GM19043 (cell line): ENCODE data around the gene SMOC2.

Experiments
- ATAC-seq: cut with Tn5 transposase; IDR thresholded peaks from one replicate; pipeline ENCODE4 v1.9.1; 2021; ENCODE audit warnings: low read depth; ENCODE audit not compliant: unreplicated experiment

SMOC2 gene

GRCh38 chr6:168415098-168415992 lies 25.6 kb upstream of the SMOC2 start:
- no peak for ATAC-seq

DNA sequence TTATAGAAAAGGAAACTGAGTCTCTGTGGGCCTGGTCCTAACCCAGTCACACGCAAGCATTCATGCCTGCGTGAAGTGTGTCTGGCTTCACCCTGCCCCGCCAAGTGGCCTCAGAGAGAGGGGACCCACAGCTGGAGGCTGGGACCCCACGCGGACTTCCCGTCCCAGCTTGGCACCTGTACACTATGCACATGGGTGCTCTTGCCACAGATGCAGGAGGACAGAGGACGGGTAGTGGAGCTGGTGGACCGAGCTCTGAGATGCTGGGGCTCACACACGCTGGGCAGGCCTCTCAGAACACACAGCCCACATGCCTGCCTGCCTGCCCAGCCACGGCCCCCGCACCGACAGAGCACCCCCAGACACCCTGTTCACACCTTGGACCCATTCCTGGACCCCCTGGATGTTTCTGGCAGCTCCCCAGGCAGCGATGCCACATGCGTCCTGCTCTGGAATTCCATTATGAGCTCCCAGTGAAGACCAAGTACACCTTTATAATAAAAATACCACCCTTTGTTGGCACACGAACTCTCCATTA lies 24.9 kb upstream of the SMOC2 start:
- ATAC-seq, result no peak

DNA sequence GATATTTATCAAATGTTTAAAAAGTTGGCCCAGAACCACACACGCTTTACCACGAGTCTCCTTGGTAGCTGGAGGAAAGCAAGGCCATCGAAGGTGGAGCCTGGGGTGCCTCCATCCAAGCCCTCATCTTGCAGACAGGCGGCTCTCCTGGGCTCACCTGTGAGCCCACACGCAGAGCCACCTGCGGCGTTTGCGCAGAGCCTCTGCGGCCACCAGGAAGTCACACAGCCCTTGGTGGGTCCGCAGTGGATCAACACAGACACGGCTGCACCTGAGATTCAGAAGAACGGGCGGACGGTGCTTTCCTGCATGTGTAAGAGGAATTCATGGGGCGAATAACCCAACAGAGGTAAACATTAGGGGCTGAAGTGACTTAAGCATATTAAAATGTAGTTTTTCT lies 24.5 kb upstream of the SMOC2 start:
- ATAC-seq, result no peak

- no peak for ATAC-seq
Measured at GRCh38 chr6:168417191-168417590, 23.8 kb upstream of the SMOC2 start.

DNA sequence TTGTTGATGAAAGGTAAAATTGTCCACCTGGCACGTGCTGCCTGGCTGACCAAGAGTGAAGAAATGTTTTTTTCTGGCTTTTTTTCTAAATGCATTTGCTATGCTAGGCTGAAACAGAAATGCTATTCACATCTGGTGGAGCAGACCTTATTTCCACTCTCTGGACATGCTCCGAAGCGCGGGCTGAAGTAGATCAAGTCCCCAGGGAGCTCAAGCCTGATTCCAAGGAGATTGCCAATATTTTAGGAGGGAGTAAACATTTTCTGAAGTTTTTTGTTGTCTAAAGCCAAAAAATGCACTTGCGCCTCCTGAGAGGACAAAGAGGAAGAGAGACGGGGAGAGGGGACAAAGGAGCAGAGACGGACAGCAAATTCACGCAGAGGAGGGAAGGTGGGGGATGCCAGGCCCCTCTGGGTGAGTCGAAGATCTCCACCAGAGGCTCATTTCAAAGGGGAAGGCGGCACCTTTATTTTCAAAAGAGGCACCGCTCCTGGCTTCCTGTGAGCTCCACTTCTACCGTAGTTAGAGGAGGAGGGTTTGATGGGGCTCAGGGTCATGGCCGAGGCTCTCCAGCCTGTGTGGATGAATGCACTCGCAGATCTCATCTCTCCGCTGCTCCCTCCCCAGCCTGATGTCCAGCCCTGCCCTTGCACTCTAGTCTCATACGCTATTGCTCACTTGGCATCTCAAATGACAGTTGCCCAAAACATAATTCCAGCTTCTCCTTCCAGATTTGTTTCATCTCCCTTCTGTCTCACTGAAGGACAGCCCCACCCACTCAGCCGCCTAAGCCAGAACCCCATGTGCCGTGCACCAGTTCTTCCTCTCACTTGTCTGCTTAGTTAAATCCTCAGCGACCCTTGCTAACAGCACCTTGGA lies 23.1 kb upstream of the SMOC2 start:
- no peak for ATAC-seq

GRCh38 chr6:168418711-168419121 lies 22.3 kb upstream of the SMOC2 start:
- ATAC-seq, result no peak

DNA sequence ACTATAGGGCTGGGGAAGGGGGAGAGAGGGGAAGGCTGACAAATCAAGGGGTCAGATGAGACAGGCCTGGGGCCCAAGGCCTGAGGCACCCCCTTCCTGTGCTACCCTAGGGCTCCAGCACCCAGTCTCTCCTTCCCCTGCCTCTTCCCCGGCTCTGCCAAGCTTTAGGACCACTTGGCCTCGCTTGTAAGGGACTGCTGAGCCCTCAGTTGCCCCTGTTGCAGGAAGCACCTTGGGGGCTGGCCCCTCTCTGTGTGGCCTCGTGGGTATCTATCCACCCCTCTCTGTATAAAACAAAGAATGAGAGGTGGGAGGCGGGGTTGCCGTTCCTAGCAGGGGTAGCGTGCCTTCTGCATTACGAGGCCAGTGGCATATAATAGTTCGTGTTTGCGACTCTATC lies 21.4 kb upstream of the SMOC2 start:
- no peak for ATAC-seq

GRCh38 chr6:168420084-168420483 lies 20.9 kb upstream of the SMOC2 start:
- ATAC-seq, result no peak

- no peak for ATAC-seq
Measured at GRCh38 chr6:168420706-168421105, 20.3 kb upstream of the SMOC2 start.

GRCh38 chr6:168427184-168427583 lies 13.8 kb upstream of the SMOC2 start:
- ATAC-seq, result no peak

- ATAC-seq, result no peak
Measured at GRCh38 chr6:168428052-168428826, 12.7 kb upstream of the SMOC2 start.

DNA sequence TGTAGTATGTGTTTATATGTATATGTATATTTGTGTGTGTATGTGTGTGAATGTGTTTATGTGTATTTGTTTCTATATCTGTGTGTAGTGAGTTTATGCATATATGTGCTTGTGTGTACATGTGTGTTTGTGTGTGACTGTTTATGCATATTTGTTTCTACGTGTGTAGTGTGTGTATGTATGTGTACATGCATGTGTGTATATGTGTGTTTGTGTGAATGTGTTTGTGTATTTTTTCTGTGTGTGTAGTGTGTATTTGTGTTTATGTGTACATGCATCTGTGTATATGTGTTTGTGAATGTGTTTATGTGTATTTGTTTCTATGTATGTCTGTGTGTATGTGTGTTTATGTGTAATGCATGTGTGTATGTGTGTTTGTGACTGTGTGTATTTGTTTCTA lies 12.1 kb upstream of the SMOC2 start:
- no peak for ATAC-seq

GRCh38 chr6:168432196-168432595 lies 8.8 kb upstream of the SMOC2 start:
- ATAC-seq, result no peak

DNA sequence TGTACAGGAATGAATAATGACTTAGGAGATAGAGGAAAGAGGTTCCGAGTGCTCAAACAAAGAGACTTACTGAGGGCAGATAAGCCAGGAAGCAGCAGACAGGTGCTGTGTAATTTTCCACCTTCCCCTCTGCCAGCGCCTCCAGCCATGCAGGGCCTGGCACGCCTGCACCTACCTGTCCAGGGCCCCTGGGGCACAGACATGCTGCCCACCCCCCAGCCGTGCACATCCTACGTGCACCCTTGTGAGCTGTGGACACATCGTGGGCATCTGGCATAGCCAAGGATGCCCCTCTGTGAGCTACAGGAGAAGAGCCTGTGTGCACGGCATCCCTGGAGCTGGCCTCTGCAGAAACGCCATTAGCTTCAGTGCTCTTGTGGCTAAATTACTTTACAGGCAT lies 7.1 kb upstream of the SMOC2 start:
- no peak for ATAC-seq

GRCh38 chr6:168434505-168434904 lies 6.5 kb upstream of the SMOC2 start:
- ATAC-seq, result no peak

DNA sequence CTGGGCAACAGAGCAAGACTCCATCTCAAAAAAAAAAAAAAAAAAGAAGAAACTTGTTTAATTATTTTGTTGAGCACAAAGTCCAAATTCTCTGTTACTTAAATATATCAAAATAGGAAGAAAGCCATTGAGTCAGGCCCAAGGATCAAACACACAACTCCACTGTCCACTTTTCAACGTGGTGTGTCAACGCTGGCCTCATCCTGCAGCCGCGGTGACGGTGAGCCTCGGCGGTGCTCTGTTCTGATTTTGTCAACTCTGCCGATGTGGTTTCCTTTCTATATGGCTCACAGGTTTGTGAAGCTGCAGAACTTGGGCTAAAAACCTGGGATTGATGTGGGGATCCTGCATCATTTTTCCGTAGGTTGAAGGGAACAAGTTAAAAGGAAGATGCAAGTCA lies 3.2 kb upstream of the SMOC2 start:
- no peak for ATAC-seq

- no peak for ATAC-seq
Measured at GRCh38 chr6:168438783-168439520, 2.0 kb upstream of the SMOC2 start.

GRCh38 chr6:168439794-168440450 lies 1.1 kb upstream of the SMOC2 start:
- ATAC-seq, result no peak
